ENCODE data around the gene FCER1G.

Gene FCER1G

GRCh38 chr1:161215076-161215475 is at the start of gene FCER1G:
Gene FCER1G, plus strand, starts transcription at chr1:161215295. Its CDS starts 27 bp downstream, at chr1:161215322.
- DNase-seq (ENCODE audit: low read depth) = no peak

- peak; percentile 89 for DNase-seq (ENCODE audit: low read depth)
These were observed 49.1 kb upstream of the FCER1G start, which contains the start of gene PPOX for GRCh38 chr1:161165742-161166668. Gene PPOX, plus strand, starts transcription at chr1:161166426. Its CDS starts 422 bp downstream, at chr1:161166848.

DNA sequence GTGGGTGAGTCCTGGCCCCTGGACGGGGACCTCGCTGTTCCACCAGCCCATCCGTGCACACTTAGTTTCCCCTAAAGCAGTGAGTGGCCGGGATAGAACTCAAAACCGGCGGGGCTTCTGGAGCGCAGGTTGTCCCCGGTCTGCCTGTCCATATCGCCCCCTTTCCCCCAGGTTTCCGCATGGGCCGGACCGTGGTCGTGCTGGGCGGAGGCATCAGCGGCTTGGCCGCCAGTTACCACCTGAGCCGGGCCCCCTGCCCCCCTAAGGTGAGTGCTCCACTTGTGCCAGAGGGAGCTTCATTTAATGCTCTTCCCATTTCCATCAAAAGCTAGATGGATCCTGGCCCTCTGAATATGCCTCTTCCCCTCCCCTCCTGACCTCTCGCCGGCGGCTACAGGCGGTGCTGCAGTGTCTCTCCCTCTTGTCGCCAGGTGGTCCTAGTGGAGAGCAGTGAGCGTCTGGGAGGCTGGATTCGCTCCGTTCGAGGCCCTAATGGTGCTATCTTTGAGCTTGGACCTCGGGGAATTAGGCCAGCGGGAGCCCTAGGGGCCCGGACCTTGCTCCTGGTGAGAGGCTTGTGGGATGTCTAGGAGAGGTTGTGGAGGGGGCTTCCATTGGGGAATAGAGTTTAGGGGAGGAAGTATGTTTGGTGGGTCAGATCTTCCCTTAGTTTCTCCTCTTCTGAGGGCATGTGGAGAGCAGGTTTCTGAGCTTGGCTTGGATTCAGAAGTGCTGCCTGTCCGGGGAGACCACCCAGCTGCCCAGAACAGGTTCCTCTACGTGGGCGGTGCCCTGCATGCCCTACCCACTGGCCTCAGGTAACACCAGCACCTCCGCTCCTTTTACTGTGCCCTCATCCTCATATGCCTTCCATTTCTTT is 48.2 kb upstream of the FCER1G start:
- DNase-seq (ENCODE audit: low read depth) = no peak

GRCh38 chr1:161168906-161169305 is 46.2 kb upstream of the FCER1G start:
- DNase-seq (ENCODE audit: low read depth) = no peak

DNA sequence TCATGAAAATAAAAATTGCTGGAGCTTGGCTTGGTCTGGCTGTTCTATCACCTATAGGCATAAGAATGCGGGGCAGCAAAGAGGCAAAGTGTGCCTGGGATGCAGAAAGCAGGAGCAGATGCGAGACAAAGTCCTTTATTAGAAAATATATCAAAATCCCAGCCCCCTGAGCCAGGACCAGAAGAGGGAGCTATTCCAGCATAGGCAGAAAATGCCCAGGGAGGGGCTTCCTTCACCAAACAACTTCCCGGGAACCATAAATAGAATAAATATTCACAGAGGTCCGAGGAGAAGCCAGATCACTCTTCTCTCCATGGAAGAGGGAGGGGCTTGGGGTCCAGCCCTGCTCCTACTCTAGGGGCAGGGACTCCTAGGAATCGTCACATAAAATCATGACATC is 43.9 kb upstream of the FCER1G start:
- no peak for DNase-seq (ENCODE audit: low read depth)

GRCh38 chr1:161171696-161172095 is 43.4 kb upstream of the FCER1G start:
- no peak for DNase-seq (ENCODE audit: low read depth)

DNA sequence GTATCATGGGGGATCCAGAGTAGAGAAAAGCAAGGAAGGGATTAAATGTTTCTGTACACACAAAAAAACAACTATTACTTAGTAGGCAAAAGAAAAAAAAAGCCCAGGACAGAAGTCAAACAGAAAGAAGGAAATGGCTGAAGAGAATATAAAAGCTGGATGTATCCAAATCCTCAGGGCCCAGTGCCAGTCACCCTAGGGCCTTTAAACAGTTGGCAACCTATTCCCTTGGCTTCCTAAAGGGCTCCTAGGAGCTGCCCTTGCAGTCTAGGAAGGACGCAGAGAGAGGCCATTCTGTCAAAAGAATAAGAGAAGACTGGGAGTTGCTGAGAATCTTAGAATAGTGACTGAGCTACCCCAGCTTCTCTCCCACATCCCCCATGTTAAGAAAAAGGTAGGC is 42.7 kb upstream of the FCER1G start:
- DNase-seq (ENCODE audit: low read depth) = no peak

DNA sequence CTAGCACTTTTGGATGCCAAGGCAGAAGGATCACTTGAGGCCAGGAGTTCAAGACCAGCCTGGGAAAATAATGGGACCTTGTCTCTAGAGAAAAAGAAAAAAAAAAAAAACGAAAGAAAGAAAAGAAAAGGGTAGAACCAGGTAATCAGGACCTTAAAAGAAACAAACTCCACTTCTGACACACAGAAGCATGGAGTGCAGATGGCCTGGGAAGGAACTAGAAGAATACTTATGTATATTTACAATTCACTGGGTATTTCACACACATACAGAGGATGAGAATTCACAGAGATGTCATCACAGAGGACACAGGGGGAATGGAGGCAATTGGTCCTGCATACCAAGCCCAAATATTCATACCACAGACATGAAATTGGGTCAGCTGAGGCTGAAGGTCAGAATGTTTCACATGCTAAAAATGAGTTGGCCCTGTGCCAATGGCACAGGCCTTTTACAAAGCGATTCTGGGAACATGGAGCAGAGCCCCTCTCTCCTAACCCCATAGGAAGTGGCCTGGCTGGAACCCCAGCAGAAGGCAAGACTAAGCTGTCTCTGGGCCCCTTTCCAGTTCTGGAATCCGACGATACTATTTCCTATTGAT is 42.2 kb upstream of the FCER1G start:
- no peak for DNase-seq (ENCODE audit: low read depth)

GRCh38 chr1:161173711-161174110 is 41.4 kb upstream of the FCER1G start:
- no peak for DNase-seq (ENCODE audit: low read depth)

DNA sequence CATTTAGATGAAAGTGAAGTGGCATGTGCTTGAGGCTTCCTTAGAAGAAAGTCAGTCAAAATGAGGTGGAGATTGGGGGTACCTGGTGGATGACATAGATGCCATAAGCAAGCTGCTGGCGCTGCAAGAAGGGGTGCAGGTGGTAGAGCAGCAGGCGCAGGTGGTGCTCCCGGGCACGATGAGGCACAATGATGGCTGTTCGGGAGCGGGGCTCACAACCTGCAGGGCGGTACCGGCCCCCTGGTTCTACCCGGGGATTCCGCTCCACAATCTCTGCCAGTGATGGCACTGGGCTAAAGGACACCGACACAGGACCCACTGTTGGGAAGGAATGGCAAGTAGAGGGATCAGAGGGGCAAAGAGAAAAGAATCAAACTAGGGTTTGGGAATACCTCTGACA is 40.2 kb upstream of the FCER1G start:
- DNase-seq (ENCODE audit: low read depth) = no peak

GRCh38 chr1:161175771-161176453 is 39.2 kb upstream of the FCER1G start:
- no peak for DNase-seq (ENCODE audit: low read depth)

DNA sequence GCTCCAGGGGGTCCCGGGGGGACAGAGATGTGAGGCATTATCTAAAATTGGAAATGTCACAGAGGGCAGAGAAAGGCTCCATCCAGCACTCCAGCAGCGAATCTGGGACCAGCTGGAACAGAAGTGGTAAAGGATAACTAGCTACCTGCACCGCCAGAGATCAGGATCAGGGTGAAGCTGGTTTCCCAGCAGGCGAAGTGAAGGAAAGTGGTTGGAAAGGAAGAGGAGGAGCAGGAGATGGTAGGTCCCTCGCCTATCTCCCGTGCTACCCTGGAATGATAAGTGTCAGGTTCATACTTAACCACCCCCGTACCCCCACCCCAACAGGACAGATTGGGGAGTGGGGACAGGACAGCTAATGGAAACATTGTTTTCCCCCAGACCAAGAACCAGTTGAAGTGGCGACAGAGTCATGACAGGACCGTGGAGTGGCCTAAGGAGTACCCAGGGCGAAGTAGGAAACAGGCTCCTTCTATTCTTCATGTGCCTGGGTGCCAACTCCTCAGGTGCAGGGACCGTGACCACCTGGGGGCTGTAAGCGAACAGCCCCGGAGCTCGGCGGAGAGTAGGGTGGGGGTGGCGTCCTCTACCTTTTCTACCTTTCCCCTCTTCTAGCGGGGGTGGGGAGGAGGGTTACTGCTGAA is 38.5 kb upstream of the FCER1G start:
- no peak for DNase-seq (ENCODE audit: low read depth)

DNA sequence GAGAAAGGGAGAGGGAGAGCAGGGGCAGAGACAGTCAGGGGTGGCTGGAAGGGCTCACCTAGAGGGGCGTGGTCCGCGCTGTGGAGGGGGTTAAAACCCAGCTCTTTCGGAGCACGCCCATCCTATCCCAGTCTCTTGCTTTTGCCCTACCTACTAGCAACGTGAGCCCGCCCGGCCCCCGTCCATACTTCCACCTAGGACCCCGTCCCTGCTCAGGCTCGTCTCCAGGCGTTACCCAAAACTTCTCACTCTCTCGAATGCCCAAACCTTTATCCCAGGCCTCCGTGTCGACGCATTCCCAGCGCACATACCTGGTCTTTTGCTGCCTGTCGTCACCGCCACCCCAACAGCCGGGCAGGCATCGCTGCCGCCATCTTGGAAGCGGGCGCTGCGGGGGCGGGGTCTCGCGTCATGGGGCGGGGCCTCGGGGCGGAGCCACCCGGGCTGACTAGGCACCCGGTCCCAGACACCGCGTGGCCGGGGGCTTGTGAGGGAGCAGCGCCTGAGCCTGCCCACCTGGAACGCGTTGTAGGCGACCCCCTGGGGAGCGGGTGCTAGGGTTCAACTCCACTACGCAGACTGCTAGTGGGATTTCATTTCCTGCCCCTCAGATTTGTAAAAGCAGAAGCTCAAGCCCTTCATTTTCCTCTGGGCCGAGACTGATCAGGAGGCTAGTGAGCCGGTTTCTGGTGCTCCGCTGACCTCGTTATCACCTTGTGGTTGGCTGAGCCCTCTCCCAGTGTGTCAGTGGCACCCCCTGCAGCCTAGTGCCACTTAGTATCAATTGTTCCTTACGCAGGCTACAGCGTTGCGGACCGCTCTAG is 37.8 kb upstream of the FCER1G start, which contains the start of gene B4GALT3:
B4GALT3 (minus strand) TSS at position 396 of the 824 bp plus-strand sequence. CDS start 1,447 bp downstream, outside the sequence.
- DNase-seq (ENCODE audit: low read depth) = peak; percentile 94

- DNase-seq (ENCODE audit: low read depth) = no peak
These were observed 37.2 kb upstream of the FCER1G start for GRCh38 chr1:161177936-161178244.

GRCh38 chr1:161179698-161180097 is 35.4 kb upstream of the FCER1G start:
- no peak for DNase-seq (ENCODE audit: low read depth)

DNA sequence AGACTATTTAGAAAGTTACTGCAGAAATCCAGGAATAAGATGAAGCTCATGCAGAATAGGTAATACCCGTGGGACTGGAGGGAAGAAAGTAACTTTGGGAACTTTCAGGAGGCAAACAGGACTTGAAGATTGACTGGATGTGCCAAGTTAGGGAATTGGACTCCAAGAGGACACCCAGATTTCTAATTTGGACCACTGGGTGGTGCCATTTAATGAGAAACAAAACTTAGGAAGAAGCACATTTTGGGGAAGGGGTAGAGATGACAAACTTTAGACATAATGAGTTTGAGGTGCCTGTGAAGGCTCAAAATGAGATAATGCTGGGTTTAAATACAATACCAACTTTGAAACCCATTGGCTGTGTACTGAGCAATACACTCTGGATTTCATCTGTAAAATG is 34.5 kb upstream of the FCER1G start:
- no peak for DNase-seq (ENCODE audit: low read depth)

- DNase-seq (ENCODE audit: low read depth) = peak; percentile 62
These were observed 32.9 kb upstream of the FCER1G start for GRCh38 chr1:161182214-161182613.

DNA sequence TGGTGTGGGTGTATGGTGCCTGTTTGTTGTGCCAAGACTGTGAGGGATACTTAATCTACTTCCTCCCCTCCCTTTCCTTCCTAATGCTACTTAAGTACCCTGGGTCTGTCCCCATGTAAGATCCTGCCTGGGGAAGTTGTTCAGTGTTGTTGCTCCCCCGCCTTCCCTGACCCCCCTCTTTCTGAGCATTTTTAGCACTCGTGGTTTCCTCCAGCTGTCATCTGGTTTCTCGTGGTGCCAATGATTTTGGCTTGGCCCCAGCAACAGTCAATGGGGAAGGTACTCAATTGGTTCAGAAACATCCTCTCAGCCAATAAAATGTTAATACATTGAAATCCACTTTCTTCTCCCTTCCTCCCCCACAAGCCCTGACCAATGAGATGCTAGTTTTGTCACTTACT is 29.8 kb upstream of the FCER1G start:
- peak; percentile 61 for DNase-seq (ENCODE audit: low read depth)

GRCh38 chr1:161185732-161186311 is 29.3 kb upstream of the FCER1G start:
- DNase-seq (ENCODE audit: low read depth) = no peak

DNA sequence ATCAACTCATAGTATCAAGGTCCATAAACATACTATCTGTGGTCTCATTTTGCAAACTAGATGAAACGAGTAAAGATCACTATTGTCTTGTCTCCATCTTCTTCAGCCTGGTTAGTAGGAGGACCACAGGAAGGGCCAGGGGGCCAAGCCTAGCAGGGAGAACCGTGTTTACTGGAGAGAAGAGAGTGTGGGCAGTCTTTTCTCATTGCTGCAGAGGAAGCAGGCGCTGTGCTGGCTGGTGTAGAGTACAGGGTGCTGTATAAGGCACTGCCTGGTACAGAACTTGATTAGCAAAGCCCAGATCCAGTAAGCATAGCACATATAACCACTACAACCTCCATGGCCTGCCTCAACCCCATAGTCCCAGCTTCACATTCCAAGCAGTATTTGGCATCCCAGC is 27.8 kb upstream of the FCER1G start:
- no peak for DNase-seq (ENCODE audit: low read depth)

Measured in activated T-cell treated with anti-CD3 and anti-CD28 coated beads for 24 hours (primary cell).